Upper lobe of left lung (tissue), 6 donors: ENCODE results near the gene AQP3. TPM values are rescaled to one million over a fixed set of nuclear protein-coding genes. Genes with fewer than 3 reads are reported as not detected.
"Not testable (repeated sequence)": the region's sequence is repeated elsewhere in the genome, so short reads cannot be mapped to it uniquely, and the experiment has no call there.

Experiments used
- ATAC-seq, 2 donors: fragments of 200-7000 bp; cut with Tn5 transposase; one replicate each; pipeline ENCODE4 v1.9.1; 2022; ENCODE audit warnings: mild to moderate bottlenecking in 2 of 2, moderate library complexity in 2 of 2; ENCODE audit not compliant: low FRiP score in 2 of 2
- DNase-seq, 2 donors: peaks; one replicate each; pipeline ENCODE4 v3.0.0-alpha.2; 2019 to 2020
- H3K27ac ChIP-seq, 4 donors: fragments of 200-600 bp; sonication (generic); one replicate each; pipeline ENCODE4 v1.5.1; 2016 to 2019
- H3K27me3 ChIP-seq, 4 donors: fragments of 200-600 bp; sonication (generic); one replicate each; pipeline ENCODE4 v1.5.1; 2017 to 2019
- H3K36me3 ChIP-seq, 4 donors: fragments of 200-600 bp; sonication (generic); one replicate each; pipeline ENCODE4 v1.5.1; 2016 to 2019
- H3K4me1 ChIP-seq, 4 donors: fragments of 200-600 bp; sonication (generic); one replicate each; pipeline ENCODE4 v1.5.1; 2018 to 2019
- H3K4me3 ChIP-seq, 4 donors: fragments of 200-600 bp; sonication (generic); one replicate each; pipeline ENCODE4 v1.5.1; 2017 to 2019; ENCODE audit warnings: mild to moderate bottlenecking in 2 of 4, moderate library complexity in 1 of 4
- H3K9me3 ChIP-seq, 4 donors: fragments of 200-600 bp; sonication (generic); one replicate each; pipeline ENCODE4 v1.5.1; 2018 to 2019
- EP300 ChIP-seq, 4 donors: sonication (generic); formaldehyde crosslinking; IDR thresholded peaks; one replicate each; pipeline ENCODE4 v1.5.1; 2017; ENCODE audit warnings: antibody characterized with exemption in 4 of 4, control low read depth in 2 of 4
- POLR2A ChIP-seq, 4 donors: fragments of 450-650 bp; IDR thresholded peaks; one replicate each; pipeline ENCODE4 v1.5.1; 2016 to 2017; ENCODE audit warnings: antibody characterized with exemption in 4 of 4, mild to moderate bottlenecking in 2 of 4
- POLR2AphosphoS5 ChIP-seq, 2 donors: sonication (generic); formaldehyde crosslinking; IDR thresholded peaks; one replicate each; pipeline ENCODE4 v1.5.1; 2017; ENCODE audit warnings: antibody characterized with exemption in 2 of 2
- WGBS, 2 donors: methylation state at CpG; one replicate each; pipeline ENCODE4 v1.1.5; 2017 to 2018; 5-methylcytosine and 5-hydroxymethylcytosine counted together
- small RNA-seq, 4 donors: library from RNA; depleted of rRNA; stranded (forward); fragments of <200 nt; gene quantifications; one replicate each; pipeline ENCODE3, GENCODE V24; 2016
- total RNA-seq, 6 donors: library from RNA; depleted of rRNA in 4 of 6; stranded (reverse); fragments of >200 nt in 4 of 6; gene quantifications; one replicate each; pipeline versions ENCODE4 v1.1.0 to v1.2.1, GENCODE V29; 2016 to 2021
- TF ChIP-seq, protein P1 (sequence below), 6 experiments: fragments of 450-650 bp in 4 of 6; fragments of 200-600 bp in 2 of 6; sonication (generic) in 2 of 6; IDR thresholded peaks; one replicate each; pipeline ENCODE4 v1.5.1; 2016 to 2019; ENCODE audit warnings: antibody characterized with exemption in 6 of 6
- donor health status: DM: no; HTN: no; CAD: no; lungs with moderate emphysema.
- donor health status: DM: no; HTN: yes; CAD: no; lungs with severe emphysema.

Gene AQP3
- total RNA-seq, 6 donors from 2014 or later = 62.5 to 468 (median 201) TPM

DNA sequence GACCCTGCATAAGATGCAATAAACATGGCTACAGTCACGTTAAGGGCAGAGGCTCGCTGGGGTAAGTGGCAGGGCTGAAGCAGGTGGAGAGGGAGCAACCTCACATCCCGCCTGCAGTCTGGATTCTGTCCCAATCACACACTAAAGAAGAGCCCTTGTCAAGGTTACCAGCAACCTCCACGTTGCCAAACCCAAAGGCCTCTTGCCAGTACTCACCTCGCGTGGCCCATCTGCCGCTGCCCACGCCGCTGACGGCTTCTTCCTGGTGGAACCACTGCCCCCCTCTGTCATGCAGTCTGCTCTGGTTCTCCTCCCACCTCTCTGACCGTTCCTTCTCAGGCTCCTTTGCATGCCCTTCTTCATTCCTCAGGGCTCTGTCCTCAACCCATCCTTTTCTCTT is 53.8 kb downstream of the AQP3 start:
- H3K27me3 ChIP-seq = no peaks in the 10 kb centered on the region
- WGBS, 2 donors = 64 to 78% methylated on average over 11 of the region's 11 CpGs
- TF ChIP-seq, protein P1, sequence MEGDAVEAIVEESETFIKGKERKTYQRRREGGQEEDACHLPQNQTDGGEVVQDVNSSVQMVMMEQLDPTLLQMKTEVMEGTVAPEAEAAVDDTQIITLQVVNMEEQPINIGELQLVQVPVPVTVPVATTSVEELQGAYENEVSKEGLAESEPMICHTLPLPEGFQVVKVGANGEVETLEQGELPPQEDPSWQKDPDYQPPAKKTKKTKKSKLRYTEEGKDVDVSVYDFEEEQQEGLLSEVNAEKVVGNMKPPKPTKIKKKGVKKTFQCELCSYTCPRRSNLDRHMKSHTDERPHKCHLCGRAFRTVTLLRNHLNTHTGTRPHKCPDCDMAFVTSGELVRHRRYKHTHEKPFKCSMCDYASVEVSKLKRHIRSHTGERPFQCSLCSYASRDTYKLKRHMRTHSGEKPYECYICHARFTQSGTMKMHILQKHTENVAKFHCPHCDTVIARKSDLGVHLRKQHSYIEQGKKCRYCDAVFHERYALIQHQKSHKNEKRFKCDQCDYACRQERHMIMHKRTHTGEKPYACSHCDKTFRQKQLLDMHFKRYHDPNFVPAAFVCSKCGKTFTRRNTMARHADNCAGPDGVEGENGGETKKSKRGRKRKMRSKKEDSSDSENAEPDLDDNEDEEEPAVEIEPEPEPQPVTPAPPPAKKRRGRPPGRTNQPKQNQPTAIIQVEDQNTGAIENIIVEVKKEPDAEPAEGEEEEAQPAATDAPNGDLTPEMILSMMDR (IDR thresholded peaks at IDR 0.05) = no peak
- TF ChIP-seq EP300 (IDR thresholded peaks at IDR 0.05) (no peak), POLR2AphosphoS5 (IDR thresholded peaks at IDR 0.05) (no peak), POLR2A (IDR thresholded peaks at IDR 0.05) (no peak)
- H3K9me3 ChIP-seq = no peaks in the 10 kb centered on the region
- H3K4me1 ChIP-seq = peaks cover 5 to 37% (median 25%) of the 10 kb centered on the region in 4 donors
- ATAC-seq (no peak), DNase-seq (peak; percentile 73 to 83)
- H3K36me3 ChIP-seq = no peaks in the 10 kb centered on the region
- no peak overlapping the region for H3K4me3 ChIP-seq
- no peak overlapping the region for H3K27ac ChIP-seq

DNA sequence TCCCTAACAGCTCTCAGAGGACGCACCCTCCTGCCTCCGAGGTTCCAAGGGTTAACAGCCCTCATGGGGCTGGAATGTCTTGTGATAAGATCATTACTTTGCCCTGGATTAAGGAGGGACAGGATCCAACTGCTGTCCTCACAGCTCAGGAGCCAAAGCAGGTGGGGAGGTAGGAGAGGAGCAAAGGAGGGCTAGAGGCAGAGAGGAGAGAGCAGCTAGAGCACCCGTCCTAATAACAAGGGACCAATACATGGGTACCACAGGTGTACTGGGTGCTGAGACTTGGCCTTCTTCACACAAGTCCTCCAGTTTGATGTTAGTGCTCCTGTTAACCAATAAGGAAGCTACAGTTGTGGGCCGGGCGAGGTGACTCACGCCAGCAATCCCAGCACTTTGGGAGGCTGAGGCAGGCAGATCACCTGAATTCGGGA is 54.8 kb downstream of the AQP3 start:
- 62 to 65% methylated on average over 6 to 7 of the region's 7 CpGs for WGBS, 2 donors
- Histone ChIP-seq H3K27ac (peak overlapping the region in 1 of 4 donors; percentile 42), H3K4me1 (peaks cover 5 to 37% (median 25%) of the 10 kb centered on the region in 4 donors)
- H3K9me3 ChIP-seq, H3K27me3 ChIP-seq, H3K4me3 ChIP-seq, H3K36me3 ChIP-seq, ATAC-seq, DNase-seq: not testable (repeated sequence)

Small RNAs within 50 kb of the gene (small RNA-seq; reads per million reads assigned to genes)
- 0 reads per million in 4 donors for gene AL356218.2
- gene MIR6851 = 0 reads per million in 4 donors

Other genes starting within 250 kb of the AQP3 start
- not detected for gene SPINK4, start 207.4 kb downstream of the AQP3 start, total RNA-seq
- 100 to 1,000 TPM in 4 of 6 donors, 10 to 100 TPM in 2; 55.5 to 157 (median 129) TPM for gene BAG1, start 182.9 kb downstream of the AQP3 start, total RNA-seq
- 10 to 100 TPM; 33.5 to 95.5 (median 60.1) TPM for gene CHMP5, start 182.5 kb downstream of the AQP3 start, total RNA-seq
- 10 to 100 TPM; 37.0 to 75.4 (median 54.1) TPM for gene NFX1, start 157.1 kb downstream of the AQP3 start, total RNA-seq
- 10 to 100 TPM in 1 of 6 donors, 1 to 10 TPM in 5; 2.1 to 23.0 (median 4.8) TPM for gene AQP7, start 45.0 kb downstream of the AQP3 start, total RNA-seq
- gene NOL6, start 26.3 kb upstream of the AQP3 start, total RNA-seq = 10 to 100 TPM; 17.8 to 47.6 (median 31.9) TPM
- 1 to 10 TPM in 2 of 6 donors, not detected in 4; 1.1 to 2.0 TPM for gene ANKRD18B, start 76.7 kb upstream of the AQP3 start, total RNA-seq